Stimulated activated CD8-positive, alpha-beta memory T cell treated with anti-CD3 and anti-CD28 coated beads, Interleukin-7, amount 100 ng/mL, for 1 hour (primary cell): Measurements from ENCODE around the gene OLIG3.

Source experiments
- DNase-seq, 2 donors: peaks; one replicate each; pipeline ENCODE4 v3.0.0-alpha.2; 2020; ENCODE audit warnings: low read depth in 2 of 2

Gene OLIG3

GRCh38 chr6:137496368-137496767, 2.2 kb upstream of the OLIG3 start:
- DNase-seq = no peak

- DNase-seq = no peak
Measured at GRCh38 chr6:137495703-137496336, 1.6 kb upstream of the OLIG3 start.

- DNase-seq = no peak
Measured at GRCh38 chr6:137494988-137495702, 951 bp upstream of the OLIG3 start.

- DNase-seq = no peak
Measured at GRCh38 chr6:137493218-137494038, 766 bp downstream of the OLIG3 start.

- DNase-seq = no peak
Measured at GRCh38 chr6:137492289-137493217, 1.6 kb downstream of the OLIG3 start.

- DNase-seq = no peak
Measured at GRCh38 chr6:137491478-137491877, 2.7 kb downstream of the OLIG3 start.

- no peak for DNase-seq
Measured at GRCh38 chr6:137490961-137491360, 3.2 kb downstream of the OLIG3 start.

GRCh38 chr6:137490006-137490905, 3.9 kb downstream of the OLIG3 start:
- no peak for DNase-seq

- no peak for DNase-seq
Measured at GRCh38 chr6:137489046-137490005, 4.9 kb downstream of the OLIG3 start.

- no peak for DNase-seq
Measured at GRCh38 chr6:137488150-137489045, 5.8 kb downstream of the OLIG3 start.

- no peak for DNase-seq
Measured at GRCh38 chr6:137487869-137488149, 6.4 kb downstream of the OLIG3 start.

GRCh38 chr6:137487181-137487868, 6.9 kb downstream of the OLIG3 start:
- no peak for DNase-seq

- DNase-seq = no peak
Measured at GRCh38 chr6:137486416-137486815, 7.8 kb downstream of the OLIG3 start.

- DNase-seq = no peak
Measured at GRCh38 chr6:137480431-137480830, 13.8 kb downstream of the OLIG3 start.

GRCh38 chr6:137475103-137475502, 19.1 kb downstream of the OLIG3 start:
- no peak for DNase-seq

- DNase-seq = no peak
Measured at GRCh38 chr6:137473598-137473997, 20.6 kb downstream of the OLIG3 start.

GRCh38 chr6:137472641-137473137, 21.5 kb downstream of the OLIG3 start:
- no peak for DNase-seq

GRCh38 chr6:137471986-137472385, 22.2 kb downstream of the OLIG3 start:
- DNase-seq = no peak
